AG09309 (cell line): ENCODE results near the gene CFAP92.
"Not testable (repeated sequence)": the region's sequence is repeated elsewhere in the genome, so short reads cannot be mapped to it uniquely, and the experiment has no call there.

Experiments
- DNase-seq: peaks from one replicate; pipeline ENCODE4 v3.0.0-alpha.2; 2010; ENCODE audit warnings: low read depth
- H3K4me3 ChIP-seq: 2 replicates; pipeline ENCODE4 v1.5.1; 2011; ENCODE audit warnings: mild to moderate bottlenecking, low read depth, low read length, moderate library complexity; ENCODE audit not compliant: control insufficient read depth
- CTCF ChIP-seq: IDR thresholded peaks from 2 replicates; pipeline ENCODE4 v1.5.1; 2011; ENCODE audit warnings: mild to moderate bottlenecking, low read depth, low read length, inconsistent platforms; ENCODE audit not compliant: insufficient read depth, control insufficient read depth; ENCODE audit errors: missing control alignments

The CFAP92 gene

DNA sequence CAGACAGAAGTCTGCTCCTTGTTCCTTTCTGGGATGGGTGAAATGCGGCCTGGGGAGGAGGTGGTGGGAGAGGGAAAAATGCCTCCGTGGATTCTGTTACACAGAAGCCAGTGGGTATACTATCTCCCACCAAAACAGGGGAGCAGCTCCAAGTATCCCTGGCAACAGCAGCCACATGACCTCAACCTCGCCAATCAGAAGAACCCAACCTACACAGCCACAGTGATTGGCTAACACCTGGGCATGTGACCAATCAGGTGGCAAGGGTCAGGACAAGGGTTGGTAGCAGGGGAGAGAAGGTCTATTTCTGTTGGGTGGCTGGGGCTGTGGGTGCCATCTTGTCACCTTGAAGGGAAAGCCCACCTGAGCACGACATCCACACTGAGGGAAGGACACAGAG, 123.5 kb downstream of the CFAP92 start:
- DNase-seq = no peak
- TF ChIP-seq CTCF = no peak
- no peak overlapping the region for H3K4me3 ChIP-seq

GRCh38 chr3:128867200-128868125, 126.4 kb downstream of the CFAP92 start:
- no peak for DNase-seq
- no peak overlapping the region for H3K4me3 ChIP-seq
- TF ChIP-seq CTCF = no peak

GRCh38 chr3:128864849-128865804, 128.7 kb downstream of the CFAP92 start:
- DNase-seq, H3K4me3 ChIP-seq: not testable (repeated sequence)

DNA sequence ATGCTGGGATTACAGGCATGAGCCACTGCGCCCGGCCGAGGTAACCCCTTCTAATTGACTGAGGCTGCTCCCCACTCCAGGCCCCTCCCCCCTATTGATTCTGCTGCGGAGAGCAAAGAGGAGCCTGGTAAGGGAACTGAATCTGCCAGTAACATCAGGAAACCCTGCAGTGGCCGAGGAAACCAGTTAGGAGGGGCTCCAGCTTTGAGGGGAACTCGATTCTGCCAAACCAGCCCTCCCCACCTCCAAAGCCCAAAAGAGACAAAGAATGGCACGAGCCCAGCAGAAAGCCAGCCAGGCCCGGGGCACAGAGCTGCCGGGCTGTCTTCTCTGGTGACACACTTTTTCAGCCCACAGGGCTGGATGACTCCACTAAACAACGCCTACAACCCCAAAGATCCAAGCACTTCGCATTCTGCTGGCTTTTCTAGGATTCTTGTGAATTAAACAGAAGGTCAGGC, 129.5 kb downstream of the CFAP92 start:
- TF ChIP-seq CTCF = no peak
- DNase-seq = no peak
- H3K4me3 ChIP-seq = no peak overlapping the region

- peak; percentile 26 for TF ChIP-seq CTCF
- DNase-seq = no peak
- H3K4me3 ChIP-seq = no peak overlapping the region
Observed at GRCh38 chr3:128863560-128863959, 130.3 kb downstream of the CFAP92 start.

- no peak overlapping the region for H3K4me3 ChIP-seq
- DNase-seq = no peak
- no peak for TF ChIP-seq CTCF
Observed at GRCh38 chr3:128861491-128861890, 132.4 kb downstream of the CFAP92 start.
